ENCODE data around the gene ARAP1. TPM values are rescaled to one million over a fixed set of nuclear protein-coding genes. Genes with fewer than 3 reads are reported as not detected.

ARAP1 gene
- total RNA-seq, 1 donor from 2014 or later: 79.0 TPM

DNA sequence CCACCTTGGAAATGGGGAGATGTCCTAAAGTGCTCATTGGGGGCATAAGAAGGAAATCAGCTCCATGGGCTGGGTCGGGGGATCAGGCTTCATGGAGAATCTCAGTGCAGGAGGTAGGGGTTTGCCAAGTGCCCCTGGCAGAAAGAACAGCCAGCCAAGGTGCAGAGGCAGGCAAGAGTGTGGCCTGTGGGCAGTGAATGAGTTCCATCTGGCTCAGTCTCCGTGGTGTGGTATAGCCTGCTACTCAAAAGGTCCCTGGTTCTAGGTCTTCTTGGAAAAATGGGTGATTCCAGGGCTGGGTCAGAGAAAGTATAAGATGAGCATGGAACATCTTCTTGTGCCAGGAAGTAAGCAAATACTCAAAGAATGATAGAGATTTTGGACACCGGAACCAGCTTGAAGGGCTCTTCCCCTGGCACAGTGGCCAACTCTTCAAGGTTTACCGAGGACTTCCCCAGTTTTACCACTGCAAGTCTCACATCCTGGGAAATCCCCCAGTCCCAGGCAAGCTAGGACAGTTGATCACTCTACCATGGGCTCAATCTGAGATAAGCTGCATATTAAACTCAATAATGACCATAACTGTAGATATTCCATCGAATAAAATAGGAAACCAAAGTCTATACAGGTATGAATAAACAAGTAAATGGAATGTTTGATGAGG is 10.6 kb upstream of the ARAP1 start:
- Mint-ChIP-seq H3K9me3 (no peaks in the 10 kb centered on the region), H3K27me3 (ENCODE audit: low read depth) (no peaks in the 10 kb centered on the region), H3K36me3 (ENCODE audit: low read depth) (no peaks in the 10 kb centered on the region), H3K4me3 (no peak overlapping the region), H3K27ac (ENCODE audit: unreplicated experiment) (peak overlapping the region; percentile 27), H3K4me1 (peaks cover 12% of the 10 kb centered on the region)
- no peak for DNase-seq (ENCODE audit: low read depth, low spot score)
- TF ChIP-seq, protein P1, sequence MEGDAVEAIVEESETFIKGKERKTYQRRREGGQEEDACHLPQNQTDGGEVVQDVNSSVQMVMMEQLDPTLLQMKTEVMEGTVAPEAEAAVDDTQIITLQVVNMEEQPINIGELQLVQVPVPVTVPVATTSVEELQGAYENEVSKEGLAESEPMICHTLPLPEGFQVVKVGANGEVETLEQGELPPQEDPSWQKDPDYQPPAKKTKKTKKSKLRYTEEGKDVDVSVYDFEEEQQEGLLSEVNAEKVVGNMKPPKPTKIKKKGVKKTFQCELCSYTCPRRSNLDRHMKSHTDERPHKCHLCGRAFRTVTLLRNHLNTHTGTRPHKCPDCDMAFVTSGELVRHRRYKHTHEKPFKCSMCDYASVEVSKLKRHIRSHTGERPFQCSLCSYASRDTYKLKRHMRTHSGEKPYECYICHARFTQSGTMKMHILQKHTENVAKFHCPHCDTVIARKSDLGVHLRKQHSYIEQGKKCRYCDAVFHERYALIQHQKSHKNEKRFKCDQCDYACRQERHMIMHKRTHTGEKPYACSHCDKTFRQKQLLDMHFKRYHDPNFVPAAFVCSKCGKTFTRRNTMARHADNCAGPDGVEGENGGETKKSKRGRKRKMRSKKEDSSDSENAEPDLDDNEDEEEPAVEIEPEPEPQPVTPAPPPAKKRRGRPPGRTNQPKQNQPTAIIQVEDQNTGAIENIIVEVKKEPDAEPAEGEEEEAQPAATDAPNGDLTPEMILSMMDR (conservative IDR thresholded peaks at IDR 0.05): no peak

- Mint-ChIP-seq H3K4me3 (no peak overlapping the region), H3K27ac (ENCODE audit: unreplicated experiment) (no peak overlapping the region), H3K27me3 (ENCODE audit: low read depth) (no peaks in the 10 kb centered on the region), H3K9me3 (no peaks in the 10 kb centered on the region), H3K36me3 (ENCODE audit: low read depth) (no peaks in the 10 kb centered on the region), H3K4me1 (peaks cover 12% of the 10 kb centered on the region)
- no peak for DNase-seq (ENCODE audit: low read depth, low spot score)
- TF ChIP-seq, protein P1 (conservative IDR thresholded peaks at IDR 0.05): no peak
Measured at GRCh38 chr11:72760539-72761405, 8.6 kb upstream of the ARAP1 start.

DNA sequence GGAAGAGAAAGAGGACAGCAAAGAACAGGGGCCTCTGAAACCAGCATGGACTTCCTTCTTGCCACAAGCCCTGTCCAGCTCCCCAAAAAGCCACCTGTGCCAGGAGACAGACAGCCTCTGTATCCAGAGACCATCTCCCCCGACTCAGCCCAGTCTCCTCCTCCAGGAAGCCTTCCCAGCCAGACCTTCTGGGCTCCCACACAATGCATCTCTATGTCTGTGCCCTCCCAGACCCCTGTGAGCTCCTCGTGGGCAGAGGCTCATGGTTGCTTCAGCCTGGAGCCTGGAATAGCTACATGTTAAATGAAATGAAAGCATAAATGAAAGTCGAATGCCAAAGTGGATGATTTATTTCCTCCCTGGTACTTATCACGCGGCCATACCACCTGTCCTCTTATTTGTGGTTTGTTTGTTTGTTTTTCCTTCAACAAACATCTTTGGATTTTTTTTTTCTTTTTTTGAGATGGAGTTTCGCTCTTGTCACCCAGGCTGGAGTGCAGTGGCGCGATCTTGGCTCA is 7.3 kb upstream of the ARAP1 start:
- Mint-ChIP-seq H3K4me3 (no peak overlapping the region), H3K4me1 (peaks cover 12% of the 10 kb centered on the region), H3K9me3 (no peaks in the 10 kb centered on the region), H3K27me3 (ENCODE audit: low read depth) (no peaks in the 10 kb centered on the region), H3K36me3 (ENCODE audit: low read depth) (no peaks in the 10 kb centered on the region), H3K27ac (ENCODE audit: unreplicated experiment) (no peak overlapping the region)
- TF ChIP-seq, protein P1 (conservative IDR thresholded peaks at IDR 0.05): no peak
- DNase-seq (ENCODE audit: low read depth, low spot score): no peak

DNA sequence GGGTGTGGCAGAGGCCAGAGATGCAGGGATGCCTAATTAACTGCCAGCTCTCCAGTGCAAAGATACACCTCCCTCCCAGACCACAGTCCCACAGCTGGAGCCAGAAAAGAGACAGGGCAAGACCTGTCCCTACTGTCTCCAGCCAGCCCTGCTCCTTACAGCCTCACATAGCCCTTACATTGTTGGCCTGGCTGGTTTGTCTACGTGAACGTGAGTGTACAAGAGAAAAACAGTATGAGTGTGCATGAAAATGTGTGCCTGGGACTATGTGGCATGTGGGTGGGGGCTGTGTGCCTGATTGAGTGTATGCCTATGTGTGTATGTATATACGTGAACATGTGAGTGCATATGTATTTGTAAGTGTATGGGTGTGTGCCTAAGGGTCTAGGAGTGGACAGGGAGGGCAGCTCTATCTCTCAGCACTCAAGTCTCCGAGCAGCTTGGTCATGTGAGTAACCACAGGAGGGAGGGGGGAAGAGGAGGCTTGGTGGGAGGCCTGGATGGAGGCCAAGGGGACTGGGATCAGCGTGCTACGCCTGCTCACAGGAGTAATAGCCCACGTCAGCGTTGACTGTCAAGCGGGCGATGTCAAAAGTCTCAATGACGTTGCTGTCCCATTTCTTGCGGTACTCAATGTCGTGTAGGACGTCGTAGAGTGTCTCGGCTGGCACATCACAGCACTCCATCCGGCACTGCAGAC is 6.6 kb upstream of the ARAP1 start:
- DNase-seq (ENCODE audit: low read depth, low spot score): no peak
- H3K4me3 Mint-ChIP-seq: peak overlapping the region; percentile 2
- H3K27ac Mint-ChIP-seq (ENCODE audit: unreplicated experiment): no peak overlapping the region
- H3K4me1 Mint-ChIP-seq: peaks cover 17% of the 10 kb centered on the region
- H3K9me3 Mint-ChIP-seq: no peaks in the 10 kb centered on the region
- no peaks in the 10 kb centered on the region for H3K36me3 Mint-ChIP-seq (ENCODE audit: low read depth)
- H3K27me3 Mint-ChIP-seq (ENCODE audit: low read depth): no peaks in the 10 kb centered on the region
- TF ChIP-seq, protein P1 (conservative IDR thresholded peaks at IDR 0.05): no peak

DNA sequence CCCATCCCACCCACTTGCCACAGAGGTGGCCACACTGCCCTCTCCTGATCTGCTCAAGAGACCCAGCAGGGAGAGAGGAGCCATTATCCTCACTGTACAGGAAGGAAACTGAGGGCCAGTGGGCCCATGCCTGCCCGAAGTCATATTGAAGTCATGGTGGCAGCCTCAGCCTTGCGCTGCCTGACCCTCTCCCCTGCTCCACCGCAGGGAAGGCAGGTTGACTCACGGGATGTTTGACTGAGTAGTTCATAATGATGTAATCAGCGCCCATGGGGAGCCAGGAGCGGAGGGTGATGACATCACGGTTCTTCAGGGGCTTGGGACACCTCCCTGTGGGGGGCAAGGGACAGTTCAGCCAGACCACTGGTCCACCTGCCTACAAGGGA is 6.1 kb upstream of the ARAP1 start:
- H3K9me3 Mint-ChIP-seq: no peaks in the 10 kb centered on the region
- H3K27ac Mint-ChIP-seq (ENCODE audit: unreplicated experiment): no peak overlapping the region
- H3K27me3 Mint-ChIP-seq (ENCODE audit: low read depth): no peaks in the 10 kb centered on the region
- no peak overlapping the region for H3K4me3 Mint-ChIP-seq
- H3K4me1 Mint-ChIP-seq: peaks cover 17% of the 10 kb centered on the region
- TF ChIP-seq, protein P1 (conservative IDR thresholded peaks at IDR 0.05): no peak
- no peak for DNase-seq (ENCODE audit: low read depth, low spot score)
- H3K36me3 Mint-ChIP-seq (ENCODE audit: low read depth): no peaks in the 10 kb centered on the region

All from neural crest cell (in vitro differentiated cells).